Measurements from ENCODE around the gene ARID5B.

ARID5B gene

GRCh38 chr10:61937631-61938351, 36.3 kb downstream of the ARID5B start:
- no peak for DNase-seq (ENCODE audit: low read depth in 1 of 2, low spot score in 1 of 2)

GRCh38 chr10:61939902-61940301, 38.4 kb downstream of the ARID5B start:
- no peak for DNase-seq (ENCODE audit: low read depth in 1 of 2, low spot score in 1 of 2)

- DNase-seq (ENCODE audit: low read depth in 1 of 2, low spot score in 1 of 2): no peak
Observed at GRCh38 chr10:61941202-61941681, 39.7 kb downstream of the ARID5B start.

GRCh38 chr10:61942604-61943461, 41.3 kb downstream of the ARID5B start:
- no peak for DNase-seq (ENCODE audit: low read depth in 1 of 2, low spot score in 1 of 2)

GRCh38 chr10:61943674-61944378, 42.3 kb downstream of the ARID5B start:
- peak in 1 of 2 donors; percentile 27 for DNase-seq (ENCODE audit: low read depth in 1 of 2, low spot score in 1 of 2)

- DNase-seq (ENCODE audit: low read depth in 1 of 2, low spot score in 1 of 2): no peak
Observed at GRCh38 chr10:61944410-61945147, 43.1 kb downstream of the ARID5B start.

GRCh38 chr10:61949687-61950086, 48.2 kb downstream of the ARID5B start:
- no peak for DNase-seq (ENCODE audit: low read depth in 1 of 2, low spot score in 1 of 2)

- no peak for DNase-seq (ENCODE audit: low read depth in 1 of 2, low spot score in 1 of 2)
Observed at GRCh38 chr10:61950449-61951143, 49.1 kb downstream of the ARID5B start.

GRCh38 chr10:61951144-61951483, 49.6 kb downstream of the ARID5B start:
- no peak for DNase-seq (ENCODE audit: low read depth in 1 of 2, low spot score in 1 of 2)

- DNase-seq (ENCODE audit: low read depth in 1 of 2, low spot score in 1 of 2): no peak
Observed at GRCh38 chr10:61952028-61952674, 50.7 kb downstream of the ARID5B start.

- DNase-seq (ENCODE audit: low read depth in 1 of 2, low spot score in 1 of 2): no peak
Observed at GRCh38 chr10:61953183-61953582, 51.7 kb downstream of the ARID5B start.

- DNase-seq (ENCODE audit: low read depth in 1 of 2, low spot score in 1 of 2): no peak
Observed at GRCh38 chr10:61957806-61958205, 56.3 kb downstream of the ARID5B start.

GRCh38 chr10:61958311-61958710, 56.8 kb downstream of the ARID5B start:
- no peak for DNase-seq (ENCODE audit: low read depth in 1 of 2, low spot score in 1 of 2)

- DNase-seq (ENCODE audit: low read depth in 1 of 2, low spot score in 1 of 2): no peak
Observed at GRCh38 chr10:61958805-61959204, 57.3 kb downstream of the ARID5B start.

GRCh38 chr10:61959814-61960213, 58.3 kb downstream of the ARID5B start:
- DNase-seq (ENCODE audit: low read depth in 1 of 2, low spot score in 1 of 2): no peak

- no peak for DNase-seq (ENCODE audit: low read depth in 1 of 2, low spot score in 1 of 2)
Observed at GRCh38 chr10:61960396-61961120, 59.1 kb downstream of the ARID5B start.

- no peak for DNase-seq (ENCODE audit: low read depth in 1 of 2, low spot score in 1 of 2)
Observed at GRCh38 chr10:61961278-61961677, 59.8 kb downstream of the ARID5B start.

GRCh38 chr10:61962971-61963370, 61.5 kb downstream of the ARID5B start:
- no peak for DNase-seq (ENCODE audit: low read depth in 1 of 2, low spot score in 1 of 2)

GRCh38 chr10:61963669-61964058, 62.2 kb downstream of the ARID5B start:
- no peak for DNase-seq (ENCODE audit: low read depth in 1 of 2, low spot score in 1 of 2)

Data from activated CD4-positive, alpha-beta T cell treated with anti-CD3 and anti-CD28 coated beads, Interleukin-2, amount 50 U/mL, for 24 hours (primary cell).